Transverse colon (tissue), 4 donors: ENCODE measurements around the gene TXNIP.

Source experiments
- EP300 ChIP-seq: sonication (generic); formaldehyde crosslinking; IDR thresholded peaks from one replicate; pipeline ENCODE4 v1.6.1; 2017; ENCODE audit warnings: antibody characterized with exemption, low read depth
- POLR2A ChIP-seq: fragments of 450-650 bp; IDR thresholded peaks from one replicate; pipeline ENCODE4 v1.6.1; 2016; ENCODE audit warnings: antibody characterized with exemption, mild to moderate bottlenecking, moderate library complexity
- POLR2AphosphoS5 ChIP-seq, 3 donors: sonication (generic); formaldehyde crosslinking; IDR thresholded peaks; one replicate each; pipeline ENCODE4 v1.6.1; 2016; ENCODE audit warnings: antibody characterized with exemption in 3 of 3
- TF ChIP-seq, protein P1 (sequence below), 5 experiments: fragments of 200-600 bp in 3 of 5; fragments of 450-650 bp in 2 of 5; sonication (generic) in 3 of 5; IDR thresholded peaks; 1 replicate in 2 of 5; 2 replicates in 3 of 5; pipeline ENCODE4 v1.5.1; 2016 to 2017; ENCODE audit warnings: antibody characterized with exemption in 5 of 5, inconsistent platforms in 3 of 5, mild to moderate bottlenecking in 2 of 5, moderate library complexity in 1 of 5

DNA sequence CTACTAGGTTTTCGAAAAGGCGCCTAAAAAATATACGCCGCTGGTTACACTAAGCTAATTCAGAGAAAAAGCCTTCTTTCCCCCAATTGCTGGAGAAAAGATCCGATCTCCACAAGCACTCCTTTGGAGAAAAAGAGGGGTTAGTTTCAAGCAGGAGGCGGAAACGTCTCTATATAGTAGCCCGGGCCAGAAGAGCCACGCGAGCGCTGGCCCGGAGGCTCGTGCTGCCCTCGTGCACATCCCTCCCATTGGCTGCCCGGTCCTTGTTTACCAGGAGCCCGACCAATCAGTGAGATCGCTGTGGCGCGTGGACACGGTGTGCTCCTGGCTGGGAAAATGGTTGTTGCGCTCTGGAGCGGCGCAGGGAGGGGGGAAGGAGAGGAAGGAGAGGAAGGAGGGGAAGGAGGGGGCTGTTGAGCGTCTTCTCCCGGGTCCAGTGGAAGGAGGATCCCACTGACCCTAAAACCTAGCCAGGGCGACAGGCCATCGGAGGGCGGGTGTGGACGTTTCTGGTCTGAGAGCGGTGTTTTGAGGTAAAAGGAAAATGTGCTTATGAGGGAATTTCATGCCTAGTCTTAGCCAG lies at the start of gene TXNIP:
- TF ChIP-seq POLR2A (peak; percentile 100), POLR2AphosphoS5 (IDR thresholded peaks at IDR 0.05) (peak; percentile 96 to 100 (median 100)), EP300 (peak; percentile 74)
- TF ChIP-seq, protein P1, sequence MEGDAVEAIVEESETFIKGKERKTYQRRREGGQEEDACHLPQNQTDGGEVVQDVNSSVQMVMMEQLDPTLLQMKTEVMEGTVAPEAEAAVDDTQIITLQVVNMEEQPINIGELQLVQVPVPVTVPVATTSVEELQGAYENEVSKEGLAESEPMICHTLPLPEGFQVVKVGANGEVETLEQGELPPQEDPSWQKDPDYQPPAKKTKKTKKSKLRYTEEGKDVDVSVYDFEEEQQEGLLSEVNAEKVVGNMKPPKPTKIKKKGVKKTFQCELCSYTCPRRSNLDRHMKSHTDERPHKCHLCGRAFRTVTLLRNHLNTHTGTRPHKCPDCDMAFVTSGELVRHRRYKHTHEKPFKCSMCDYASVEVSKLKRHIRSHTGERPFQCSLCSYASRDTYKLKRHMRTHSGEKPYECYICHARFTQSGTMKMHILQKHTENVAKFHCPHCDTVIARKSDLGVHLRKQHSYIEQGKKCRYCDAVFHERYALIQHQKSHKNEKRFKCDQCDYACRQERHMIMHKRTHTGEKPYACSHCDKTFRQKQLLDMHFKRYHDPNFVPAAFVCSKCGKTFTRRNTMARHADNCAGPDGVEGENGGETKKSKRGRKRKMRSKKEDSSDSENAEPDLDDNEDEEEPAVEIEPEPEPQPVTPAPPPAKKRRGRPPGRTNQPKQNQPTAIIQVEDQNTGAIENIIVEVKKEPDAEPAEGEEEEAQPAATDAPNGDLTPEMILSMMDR (IDR thresholded peaks at IDR 0.05), result no peak
